Skeletal muscle tissue (tissue), 4 donors: Measurements from ENCODE around the gene ANKRD26. TPM values are rescaled to one million over a fixed set of nuclear protein-coding genes. Genes with fewer than 3 reads are reported as not detected.
"Not testable (repeated sequence)": the region's sequence is repeated elsewhere in the genome, so short reads cannot be mapped to it uniquely, and the experiment has no call there.

Source experiments
- H3K27ac ChIP-seq: one replicate; pipeline ENCODE4 v1.7.0; 2013; ENCODE audit warnings: mild to moderate bottlenecking, low read depth, low read length, inconsistent platforms
- H3K27me3 ChIP-seq, 3 donors: one replicate each; pipeline ENCODE4 v1.7.0; 2013; ENCODE audit warnings: low read length in 3 of 3; ENCODE audit not compliant: control insufficient read depth in 3 of 3, insufficient read depth in 3 of 3
- H3K36me3 ChIP-seq, 3 donors: one replicate each; pipeline ENCODE4 v1.7.0; 2013; ENCODE audit warnings: low read length in 3 of 3; ENCODE audit not compliant: control insufficient read depth in 3 of 3, insufficient read depth in 3 of 3
- H3K4me1 ChIP-seq, 3 donors: one replicate each; pipeline ENCODE4 v1.7.0; 2013; ENCODE audit warnings: low read length in 3 of 3, mild to moderate bottlenecking in 3 of 3; ENCODE audit not compliant: control insufficient read depth in 3 of 3, insufficient read depth in 3 of 3
- H3K4me3 ChIP-seq, 3 donors: one replicate each; pipeline ENCODE4 v1.7.0; 2013; ENCODE audit warnings: low read length in 3 of 3
- H3K9ac ChIP-seq, 3 donors: one replicate each; pipeline ENCODE4 v1.7.0; 2013; ENCODE audit warnings: low read length in 3 of 3, mild to moderate bottlenecking in 3 of 3, moderate library complexity in 2 of 3, low read depth in 1 of 3
- H3K9me3 ChIP-seq, 3 donors: one replicate each; pipeline ENCODE4 v1.7.0; 2013; ENCODE audit warnings: low read length in 3 of 3; ENCODE audit not compliant: control insufficient read depth in 3 of 3
- total RNA-seq: library from RNA; depleted of rRNA; stranded (reverse); fragments of >200 nt; gene quantifications from one replicate; pipeline ENCODE4 v1.2.3, GENCODE V29; 2014
- donor health status: Osteomylitis.

ANKRD26 gene
- total RNA-seq, 1 donor from 2014 or later: 13.6 TPM

- Histone ChIP-seq H3K9ac (no peak overlapping the region), H3K9me3 (no peaks in the 10 kb centered on the region), H3K4me3 (no peak overlapping the region), H3K4me1 (no peaks in the 10 kb centered on the region), H3K27ac (no peak overlapping the region), H3K27me3 (no peaks in the 10 kb centered on the region), H3K36me3 (peaks cover 8 to 32% (median 27%) of the 10 kb centered on the region in 3 donors)
Measured at GRCh38 chr10:27088119-27089044, 11.9 kb downstream of the ANKRD26 start.

DNA sequence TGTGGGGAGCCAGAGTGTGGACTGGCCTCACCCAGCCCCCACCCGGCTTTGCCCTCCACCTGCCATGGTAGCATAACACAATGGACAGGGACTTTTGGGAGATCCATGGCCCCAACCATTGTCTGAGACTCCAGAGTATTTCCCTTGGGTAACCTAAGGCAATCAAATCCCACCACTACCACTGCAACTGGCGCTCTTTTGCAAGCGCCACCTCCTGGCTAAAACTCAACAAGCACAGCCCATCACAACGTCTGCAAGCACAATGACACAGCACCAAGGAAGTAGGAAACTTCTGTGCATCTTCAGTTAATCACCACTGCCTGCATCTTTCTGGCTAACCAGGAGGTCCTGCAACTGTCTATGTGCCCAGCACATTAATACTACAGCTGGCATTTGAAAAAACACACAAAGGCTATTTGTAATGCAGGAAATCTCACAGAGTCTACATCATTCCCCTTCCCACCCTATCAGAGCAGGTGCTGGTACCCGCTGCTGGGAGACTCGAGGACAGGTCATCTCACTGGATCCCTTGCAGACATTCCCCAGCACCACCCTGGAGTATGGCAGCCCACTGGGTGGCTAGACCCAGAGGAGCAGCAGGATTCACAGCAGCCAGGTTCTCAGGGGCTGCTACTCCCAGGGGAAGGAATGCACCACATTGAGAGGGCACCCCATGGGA, 27.7 kb downstream of the ANKRD26 start:
- H3K4me3 ChIP-seq: no peak overlapping the region
- H3K9me3 ChIP-seq: no peaks in the 10 kb centered on the region
- H3K27ac ChIP-seq: no peak overlapping the region
- H3K4me1 ChIP-seq: no peaks in the 10 kb centered on the region
- H3K36me3 ChIP-seq: peaks cover 21 to 30% (median 29%) of the 10 kb centered on the region in 3 donors
- no peaks in the 10 kb centered on the region for H3K27me3 ChIP-seq
- no peak overlapping the region for H3K9ac ChIP-seq

GRCh38 chr10:27068217-27068891, 31.9 kb downstream of the ANKRD26 start:
- Histone ChIP-seq H3K36me3 (peaks cover 16 to 19% (median 18%) of the 10 kb centered on the region in 3 donors), H3K27me3 (no peaks in the 10 kb centered on the region)

GRCh38 chr10:27065084-27065483, 35.2 kb downstream of the ANKRD26 start:
- Histone ChIP-seq H3K9ac (no peak overlapping the region), H3K4me3 (no peak overlapping the region), H3K27ac (no peak overlapping the region), H3K9me3 (no peaks in the 10 kb centered on the region), H3K27me3 (no peaks in the 10 kb centered on the region), H3K4me1 (no peaks in the 10 kb centered on the region), H3K36me3 (peaks cover 8 to 20% (median 19%) of the 10 kb centered on the region in 3 donors)

More at GRCh38 chr10:27068217-27068891, 31.9 kb downstream of the ANKRD26 start:
- no peak overlapping the region for H3K27ac ChIP-seq
- no peak overlapping the region for H3K4me3 ChIP-seq
- no peaks in the 10 kb centered on the region for H3K9me3 ChIP-seq
- no peak overlapping the region for H3K9ac ChIP-seq
- no peaks in the 10 kb centered on the region for H3K4me1 ChIP-seq

DNA sequence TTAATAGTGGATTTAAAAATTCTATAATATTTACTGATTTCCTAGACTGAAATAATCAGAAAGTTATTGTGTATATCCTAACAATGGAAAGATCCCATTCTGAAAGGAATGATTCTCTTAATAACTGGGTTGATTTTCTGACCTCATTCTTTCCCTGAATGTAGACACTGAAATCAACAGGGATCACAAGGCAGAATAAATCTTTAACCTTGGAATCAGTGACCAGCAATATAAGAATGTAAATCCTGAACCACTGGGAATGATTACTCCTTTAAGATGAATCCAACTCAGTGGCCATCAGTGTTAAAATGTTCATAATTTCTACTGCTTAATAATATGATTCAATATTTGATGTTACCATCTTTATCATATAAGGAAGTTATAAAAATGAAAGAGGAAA, 47.6 kb downstream of the ANKRD26 start:
- Histone ChIP-seq H3K36me3 (peaks cover 0 to 18% (median 17%) of the 10 kb centered on the region in 3 donors), H3K27me3 (no peaks in the 10 kb centered on the region), H3K9ac (no peak overlapping the region), H3K9me3 (no peaks in the 10 kb centered on the region), H3K4me1 (no peaks in the 10 kb centered on the region), H3K4me3 (no peak overlapping the region), H3K27ac (no peak overlapping the region)

- H3K27ac ChIP-seq, H3K27me3 ChIP-seq, H3K4me3 ChIP-seq, H3K9me3 ChIP-seq, H3K9ac ChIP-seq, H3K4me1 ChIP-seq: not testable (repeated sequence)
- H3K36me3 ChIP-seq: peaks cover 10 to 30% (median 24%) of the 10 kb centered on the region in 3 donors
Measured at GRCh38 chr10:27045247-27045646, 55.0 kb downstream of the ANKRD26 start.

GRCh38 chr10:27041196-27041595, 59.1 kb downstream of the ANKRD26 start:
- Histone ChIP-seq H3K27ac (no peak overlapping the region), H3K9me3 (no peaks in the 10 kb centered on the region), H3K4me3 (no peak overlapping the region), H3K27me3 (no peaks in the 10 kb centered on the region), H3K4me1 (no peaks in the 10 kb centered on the region), H3K9ac (no peak overlapping the region), H3K36me3 (peaks cover 8 to 27% (median 22%) of the 10 kb centered on the region in 3 donors)

GRCh38 chr10:27038168-27038567, 62.1 kb downstream of the ANKRD26 start:
- Histone ChIP-seq H3K9ac (no peak overlapping the region), H3K36me3 (peaks cover 8 to 25% (median 18%) of the 10 kb centered on the region in 3 donors), H3K27ac (no peak overlapping the region), H3K9me3 (no peaks in the 10 kb centered on the region), H3K4me3 (no peak overlapping the region), H3K27me3 (no peaks in the 10 kb centered on the region), H3K4me1 (no peaks in the 10 kb centered on the region)

DNA sequence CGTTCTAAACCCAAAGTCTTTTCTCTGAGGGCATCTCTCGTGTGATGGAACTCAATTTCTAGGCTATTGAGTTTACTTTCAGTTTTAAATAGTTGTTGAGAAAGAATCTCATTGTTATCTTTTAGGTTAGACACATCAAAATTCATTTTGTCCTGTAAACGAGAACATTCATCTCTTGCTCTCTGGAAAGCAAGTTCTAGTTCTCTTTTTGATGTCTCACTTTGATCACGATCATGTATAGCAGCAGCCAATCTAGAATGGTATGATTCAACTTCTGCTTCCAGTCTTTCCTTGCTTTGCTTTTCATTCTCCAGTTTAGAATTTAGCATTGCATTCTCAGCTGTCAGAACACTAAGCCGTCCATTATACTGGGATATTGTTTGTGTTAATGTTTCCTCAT, 65.1 kb downstream of the ANKRD26 start:
- no peaks in the 10 kb centered on the region for H3K27me3 ChIP-seq
- peaks cover 0 to 20% (median 12%) of the 10 kb centered on the region in 3 donors for H3K36me3 ChIP-seq
- H3K9ac ChIP-seq: no peak overlapping the region
- H3K4me3 ChIP-seq: no peak overlapping the region
- no peaks in the 10 kb centered on the region for H3K4me1 ChIP-seq
- H3K27ac ChIP-seq: no peak overlapping the region
- H3K9me3 ChIP-seq: no peaks in the 10 kb centered on the region
